ENCODE data around the gene CBX7. TPM values are rescaled to one million over a fixed set of nuclear protein-coding genes. Genes with fewer than 3 reads are reported as not detected.

Gene CBX7
- polyA plus RNA-seq, 1 donor from 2014 or later: 4.4 TPM

DNA sequence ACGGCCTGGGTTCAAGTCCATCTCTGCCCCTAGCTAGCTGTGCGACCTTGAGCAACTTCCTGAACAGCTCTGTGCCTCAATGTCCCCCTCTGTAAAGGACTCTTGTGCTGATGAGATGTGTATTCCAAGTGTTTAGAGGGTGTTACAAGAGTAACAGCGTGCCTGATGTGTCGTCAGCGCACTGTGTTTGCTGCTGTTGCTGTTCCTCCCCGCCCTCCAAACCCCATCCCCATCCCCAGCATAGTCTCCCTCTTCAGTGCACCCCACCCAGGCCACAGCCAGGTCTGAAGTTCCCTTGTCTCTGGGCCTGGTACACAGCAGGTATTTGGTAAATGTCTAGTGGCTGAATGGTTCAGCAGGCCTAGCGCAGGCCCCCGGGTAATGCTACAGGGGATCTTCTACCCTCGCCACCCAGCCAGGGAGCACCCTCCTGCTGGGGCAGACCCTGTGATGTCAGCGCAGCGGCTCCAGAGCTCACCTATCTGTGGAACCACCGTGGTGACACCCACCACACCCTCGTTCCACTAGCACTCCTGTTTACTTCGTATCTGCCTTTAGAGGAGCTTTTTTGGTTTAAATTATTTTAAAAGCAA lies 10.3 kb downstream of the CBX7 start:
- H3K4me2 ChIP-seq (ENCODE audit: low read length): no peak overlapping the region
- no peaks in the 10 kb centered on the region for H4K20me1 ChIP-seq (ENCODE audit: insufficient read depth)
- TF ChIP-seq RAD21 (conservative IDR thresholded peaks at IDR 0.05): no peak
- TF ChIP-seq, protein P1, sequence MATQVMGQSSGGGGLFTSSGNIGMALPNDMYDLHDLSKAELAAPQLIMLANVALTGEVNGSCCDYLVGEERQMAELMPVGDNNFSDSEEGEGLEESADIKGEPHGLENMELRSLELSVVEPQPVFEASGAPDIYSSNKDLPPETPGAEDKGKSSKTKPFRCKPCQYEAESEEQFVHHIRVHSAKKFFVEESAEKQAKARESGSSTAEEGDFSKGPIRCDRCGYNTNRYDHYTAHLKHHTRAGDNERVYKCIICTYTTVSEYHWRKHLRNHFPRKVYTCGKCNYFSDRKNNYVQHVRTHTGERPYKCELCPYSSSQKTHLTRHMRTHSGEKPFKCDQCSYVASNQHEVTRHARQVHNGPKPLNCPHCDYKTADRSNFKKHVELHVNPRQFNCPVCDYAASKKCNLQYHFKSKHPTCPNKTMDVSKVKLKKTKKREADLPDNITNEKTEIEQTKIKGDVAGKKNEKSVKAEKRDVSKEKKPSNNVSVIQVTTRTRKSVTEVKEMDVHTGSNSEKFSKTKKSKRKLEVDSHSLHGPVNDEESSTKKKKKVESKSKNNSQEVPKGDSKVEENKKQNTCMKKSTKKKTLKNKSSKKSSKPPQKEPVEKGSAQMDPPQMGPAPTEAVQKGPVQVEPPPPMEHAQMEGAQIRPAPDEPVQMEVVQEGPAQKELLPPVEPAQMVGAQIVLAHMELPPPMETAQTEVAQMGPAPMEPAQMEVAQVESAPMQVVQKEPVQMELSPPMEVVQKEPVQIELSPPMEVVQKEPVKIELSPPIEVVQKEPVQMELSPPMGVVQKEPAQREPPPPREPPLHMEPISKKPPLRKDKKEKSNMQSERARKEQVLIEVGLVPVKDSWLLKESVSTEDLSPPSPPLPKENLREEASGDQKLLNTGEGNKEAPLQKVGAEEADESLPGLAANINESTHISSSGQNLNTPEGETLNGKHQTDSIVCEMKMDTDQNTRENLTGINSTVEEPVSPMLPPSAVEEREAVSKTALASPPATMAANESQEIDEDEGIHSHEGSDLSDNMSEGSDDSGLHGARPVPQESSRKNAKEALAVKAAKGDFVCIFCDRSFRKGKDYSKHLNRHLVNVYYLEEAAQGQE (IDR thresholded peaks at IDR 0.05; ENCODE audit: borderline replicate concordance): no peak
- H3K79me2 ChIP-seq (replicated peaks; ENCODE audit: insufficient read depth, low read length): no peaks in the 10 kb centered on the region
- no peaks in the 10 kb centered on the region for H3K9me3 ChIP-seq (ENCODE audit: low read length)
- no peaks in the 10 kb centered on the region for H3K9me2 ChIP-seq (ENCODE audit: insufficient read depth, low read length)
- H2AFZ ChIP-seq (ENCODE audit: low read depth, low read length): no peak overlapping the region
- H3K27me3 ChIP-seq (ENCODE audit: insufficient read depth, low read depth, low read length): peaks cover 7% of the 10 kb centered on the region
- H3K27ac ChIP-seq (ENCODE audit: low read length): no peak overlapping the region
- no peaks in the 10 kb centered on the region for H3K36me3 ChIP-seq (ENCODE audit: insufficient read depth, low read length)
- peaks cover 4% of the 10 kb centered on the region for H3F3A ChIP-seq (ENCODE audit: insufficient read depth, low read length, poor library complexity, severe bottlenecking)
- no peak overlapping the region for H3K9ac ChIP-seq (ENCODE audit: low read length)
- no peak overlapping the region for H3K4me3 ChIP-seq (ENCODE audit: low read length)

DNA sequence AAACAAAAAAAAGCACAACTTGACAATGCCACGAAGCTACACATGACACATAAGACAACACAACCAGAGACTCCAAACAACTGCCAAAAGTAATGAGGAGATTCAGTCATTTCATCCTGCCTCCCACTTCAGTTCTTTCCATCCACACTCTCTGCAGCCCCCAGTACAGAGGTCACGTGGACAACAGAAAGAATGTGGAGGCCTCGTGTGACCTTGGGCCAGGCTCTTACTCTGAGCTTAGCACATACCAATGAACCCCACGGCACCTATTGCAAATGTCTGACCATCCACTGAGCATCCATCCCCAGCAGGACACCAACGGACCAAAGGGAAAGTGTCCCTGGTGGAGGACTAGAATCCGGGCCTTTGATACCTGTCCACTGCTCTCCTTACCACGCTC lies 12.5 kb downstream of the CBX7 start:
- Histone ChIP-seq H3K9ac (ENCODE audit: low read length) (no peak overlapping the region), H3K27ac (ENCODE audit: low read length) (no peak overlapping the region), H3K4me3 (ENCODE audit: low read length) (no peak overlapping the region), H3K9me2 (ENCODE audit: insufficient read depth, low read length) (no peaks in the 10 kb centered on the region), H3K27me3 (ENCODE audit: insufficient read depth, low read depth, low read length) (peaks cover 7% of the 10 kb centered on the region), H3K79me2 (replicated peaks; ENCODE audit: insufficient read depth, low read length) (no peaks in the 10 kb centered on the region), H3F3A (ENCODE audit: insufficient read depth, low read length, poor library complexity, severe bottlenecking) (no peaks in the 10 kb centered on the region), H3K4me2 (ENCODE audit: low read length) (no peak overlapping the region), H4K20me1 (ENCODE audit: insufficient read depth) (no peaks in the 10 kb centered on the region), H2AFZ (ENCODE audit: low read depth, low read length) (no peak overlapping the region), H3K36me3 (ENCODE audit: insufficient read depth, low read length) (no peaks in the 10 kb centered on the region), H3K9me3 (ENCODE audit: low read length) (no peaks in the 10 kb centered on the region)
- no peak for TF ChIP-seq SMC3 (conservative IDR thresholded peaks at IDR 0.05; ENCODE audit: poor library complexity)
- no peak for TF ChIP-seq MXI1 (conservative IDR thresholded peaks at IDR 0.05; ENCODE audit: poor library complexity, severe bottlenecking)
- TF ChIP-seq RAD21 (conservative IDR thresholded peaks at IDR 0.05): no peak
- no peak for TF ChIP-seq EZH2 (IDR thresholded peaks at IDR 0.05; ENCODE audit: borderline replicate concordance, insufficient read depth, low read length, poor library complexity, severe bottlenecking)
- TF ChIP-seq POLR2AphosphoS5 (IDR thresholded peaks at IDR 0.05): no peak
- TF ChIP-seq, protein P1 (IDR thresholded peaks at IDR 0.05; ENCODE audit: borderline replicate concordance): no peak
- TF ChIP-seq, protein P2, sequence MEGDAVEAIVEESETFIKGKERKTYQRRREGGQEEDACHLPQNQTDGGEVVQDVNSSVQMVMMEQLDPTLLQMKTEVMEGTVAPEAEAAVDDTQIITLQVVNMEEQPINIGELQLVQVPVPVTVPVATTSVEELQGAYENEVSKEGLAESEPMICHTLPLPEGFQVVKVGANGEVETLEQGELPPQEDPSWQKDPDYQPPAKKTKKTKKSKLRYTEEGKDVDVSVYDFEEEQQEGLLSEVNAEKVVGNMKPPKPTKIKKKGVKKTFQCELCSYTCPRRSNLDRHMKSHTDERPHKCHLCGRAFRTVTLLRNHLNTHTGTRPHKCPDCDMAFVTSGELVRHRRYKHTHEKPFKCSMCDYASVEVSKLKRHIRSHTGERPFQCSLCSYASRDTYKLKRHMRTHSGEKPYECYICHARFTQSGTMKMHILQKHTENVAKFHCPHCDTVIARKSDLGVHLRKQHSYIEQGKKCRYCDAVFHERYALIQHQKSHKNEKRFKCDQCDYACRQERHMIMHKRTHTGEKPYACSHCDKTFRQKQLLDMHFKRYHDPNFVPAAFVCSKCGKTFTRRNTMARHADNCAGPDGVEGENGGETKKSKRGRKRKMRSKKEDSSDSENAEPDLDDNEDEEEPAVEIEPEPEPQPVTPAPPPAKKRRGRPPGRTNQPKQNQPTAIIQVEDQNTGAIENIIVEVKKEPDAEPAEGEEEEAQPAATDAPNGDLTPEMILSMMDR (IDR thresholded peaks at IDR 0.05; ENCODE audit: poor library complexity, severe bottlenecking): no peak
- no peak for TF ChIP-seq TAF1 (IDR thresholded peaks at IDR 0.05; ENCODE audit: low read depth)
- no peak for TF ChIP-seq EP300 (conservative IDR thresholded peaks at IDR 0.05; ENCODE audit: poor library complexity, severe bottlenecking)

Data from neural cell (in vitro differentiated cells).